Measurements from ENCODE around the gene RHBDL3.
"Not testable (repeated sequence)": the region's sequence is repeated elsewhere in the genome, so short reads cannot be mapped to it uniquely, and the experiment has no call there.

Gene RHBDL3

DNA sequence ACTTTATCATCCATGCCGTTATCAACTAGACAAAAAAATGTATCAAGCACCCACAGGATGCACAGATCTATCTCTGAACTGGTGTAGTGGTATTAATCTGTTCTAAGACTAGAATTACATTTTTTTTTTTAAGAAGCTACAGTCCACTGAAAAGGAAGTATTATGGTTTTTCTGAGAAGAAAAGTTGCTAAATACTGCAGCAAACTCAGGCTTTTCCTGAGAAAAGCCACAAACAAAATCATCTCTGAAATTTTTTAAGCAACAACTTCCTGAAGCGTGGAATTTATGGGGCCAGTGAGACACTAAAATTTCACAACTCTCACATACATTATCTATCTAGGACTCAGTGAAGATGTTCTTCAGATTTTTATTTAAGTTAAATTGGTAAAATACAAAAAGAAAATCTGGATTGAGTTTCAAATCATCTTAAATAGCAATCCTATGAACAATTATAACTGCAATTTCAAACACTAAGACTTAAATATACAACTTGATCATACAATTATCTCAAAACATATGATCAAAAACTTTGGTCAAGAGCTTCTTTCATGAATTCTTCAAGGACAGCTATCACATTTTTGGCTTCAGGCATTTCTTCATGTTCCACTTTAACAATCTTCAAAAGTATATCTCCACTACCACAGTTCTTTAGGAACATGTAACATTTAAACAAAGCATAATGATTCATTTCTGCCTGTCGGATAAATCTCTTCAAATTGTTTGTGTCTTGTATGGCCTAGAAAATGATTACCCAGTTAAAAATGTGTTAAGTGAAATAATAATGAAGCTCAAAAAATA is 65.8 kb downstream of the RHBDL3 start:
- DNase-seq: no peak

DNA sequence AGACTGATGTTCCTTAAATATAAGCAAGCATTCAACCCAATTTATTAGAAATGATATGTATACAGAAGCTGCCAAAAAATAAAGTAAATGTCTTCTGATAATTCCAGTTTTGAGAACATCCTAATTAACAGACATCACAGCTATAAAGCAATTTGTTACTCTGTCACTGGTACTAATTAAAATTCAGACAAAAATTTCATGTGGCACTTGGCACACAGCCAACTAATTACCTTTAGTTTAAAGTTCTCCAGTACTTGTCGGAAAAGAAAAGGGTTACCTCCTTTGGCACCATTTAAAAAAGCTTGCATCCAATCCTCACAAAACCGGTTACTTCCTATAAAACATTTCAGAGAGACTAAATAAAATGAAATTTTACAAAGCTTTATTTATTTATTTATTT is 67.6 kb downstream of the RHBDL3 start:
- no peak for DNase-seq

DNA sequence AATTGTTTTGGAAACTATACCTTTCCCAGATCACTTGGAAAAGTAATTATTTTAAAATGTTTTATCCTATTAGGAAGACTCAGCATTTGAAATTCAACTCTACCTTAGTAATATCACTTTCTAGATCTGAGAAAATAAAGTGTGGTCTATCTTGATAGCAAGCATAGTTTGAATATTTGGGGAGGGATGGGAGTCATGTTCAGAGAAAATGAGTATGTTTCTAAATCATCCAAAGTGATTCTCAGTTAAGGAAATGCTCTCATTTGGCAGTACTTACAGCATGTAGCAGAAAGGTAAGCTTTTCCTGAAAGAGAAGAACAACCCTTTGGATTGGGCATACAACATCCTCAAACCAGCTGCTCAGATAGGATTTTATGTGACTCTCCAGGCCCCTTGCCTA is 69.4 kb downstream of the RHBDL3 start:
- no peak for DNase-seq

DNA sequence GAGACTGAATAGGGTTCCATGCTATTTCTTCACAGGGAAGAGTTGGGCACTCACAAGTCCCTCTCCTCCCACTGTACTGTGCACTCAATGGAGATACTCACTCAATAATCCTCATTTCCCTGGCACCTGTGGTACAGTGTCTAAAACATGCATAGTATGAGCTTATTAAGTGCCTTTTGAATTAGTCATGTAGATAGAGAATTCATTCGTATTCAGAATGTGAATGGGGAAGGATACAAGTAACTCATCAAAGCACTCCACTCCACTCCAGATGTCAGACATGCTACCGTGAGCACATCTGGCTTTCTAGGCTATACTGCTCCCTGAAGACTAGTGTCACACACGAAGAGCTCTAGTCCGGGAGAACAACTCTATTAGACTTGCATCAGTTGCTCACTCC is 70.1 kb downstream of the RHBDL3 start:
- no peak for DNase-seq

DNA sequence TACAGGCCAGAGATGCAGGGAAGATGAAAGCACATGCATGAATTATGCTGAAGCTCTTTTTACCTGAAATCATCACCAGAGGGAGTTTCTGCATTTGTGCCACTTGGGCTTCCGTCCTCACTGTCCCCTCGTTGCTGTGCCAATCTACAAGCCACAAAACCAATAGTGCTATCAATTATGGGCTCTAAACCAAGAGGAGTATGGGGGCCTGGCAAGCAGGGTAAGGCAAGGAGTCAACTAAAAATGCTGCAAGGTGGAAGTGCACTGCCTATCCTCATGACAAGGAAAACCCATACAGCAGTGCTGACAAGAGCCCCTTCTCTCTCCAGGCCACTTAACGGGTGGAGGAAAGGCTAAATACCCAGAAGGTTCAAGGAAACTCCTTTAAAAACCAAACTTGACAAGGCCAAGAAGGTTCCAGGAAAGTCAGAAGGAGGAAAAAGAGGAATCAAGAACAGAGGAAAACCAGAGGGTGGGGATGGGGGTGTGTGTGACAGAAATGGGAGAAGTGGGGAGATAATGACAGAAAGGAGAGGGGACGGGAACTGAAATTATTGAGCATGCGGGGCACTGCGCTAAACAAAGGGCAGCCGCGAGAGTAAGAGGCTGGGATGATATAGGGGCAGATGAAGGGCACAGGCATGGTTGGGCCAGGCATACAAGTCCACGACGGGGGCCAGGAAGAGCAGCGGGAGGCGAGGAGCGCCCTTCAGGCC is 75.7 kb downstream of the RHBDL3 start:
- no peak for DNase-seq

DNA sequence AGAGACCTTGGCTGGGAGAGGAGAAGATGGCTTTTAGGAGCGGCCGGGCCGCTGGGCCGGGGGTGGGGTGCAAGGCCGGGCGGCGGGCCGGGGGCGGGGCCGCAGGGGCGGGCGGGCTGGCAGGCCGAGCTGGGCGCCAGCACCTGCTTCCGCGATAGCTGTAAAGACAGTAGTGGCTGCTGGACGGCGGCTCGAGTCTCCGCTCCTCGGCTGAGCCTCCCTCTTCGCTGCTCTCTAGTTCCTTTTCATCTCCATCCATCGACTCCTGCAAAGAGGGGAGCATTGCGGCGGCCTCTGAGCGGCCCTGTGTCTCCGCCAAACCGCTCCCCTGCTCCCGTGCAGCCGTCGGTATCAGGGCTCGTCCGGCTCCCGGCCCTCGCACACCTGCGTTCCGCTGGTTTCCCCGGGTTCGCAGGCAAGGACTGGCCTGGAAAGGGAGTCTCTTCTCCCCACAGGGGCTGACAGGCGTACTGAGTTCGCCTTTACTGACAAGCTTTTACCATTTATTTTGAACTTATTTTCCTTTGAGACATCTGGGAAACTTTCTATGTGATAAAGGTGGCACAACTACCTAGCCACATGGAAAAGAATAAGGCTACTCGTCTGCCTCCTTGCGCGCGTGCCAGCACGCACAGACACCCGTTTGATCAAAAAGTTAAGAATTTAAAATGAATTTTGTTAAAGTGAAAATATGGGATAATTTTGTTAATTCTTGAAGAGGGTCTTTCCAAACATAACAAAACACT is 76.4 kb downstream of the RHBDL3 start, which contains the start of gene C17orf75:
Gene C17orf75 (minus strand): TSS at position 317 of the 746 bp plus-strand sequence. CDS start 34 bp downstream, at position 283.
- DNase-seq: peak; percentile 66

DNA sequence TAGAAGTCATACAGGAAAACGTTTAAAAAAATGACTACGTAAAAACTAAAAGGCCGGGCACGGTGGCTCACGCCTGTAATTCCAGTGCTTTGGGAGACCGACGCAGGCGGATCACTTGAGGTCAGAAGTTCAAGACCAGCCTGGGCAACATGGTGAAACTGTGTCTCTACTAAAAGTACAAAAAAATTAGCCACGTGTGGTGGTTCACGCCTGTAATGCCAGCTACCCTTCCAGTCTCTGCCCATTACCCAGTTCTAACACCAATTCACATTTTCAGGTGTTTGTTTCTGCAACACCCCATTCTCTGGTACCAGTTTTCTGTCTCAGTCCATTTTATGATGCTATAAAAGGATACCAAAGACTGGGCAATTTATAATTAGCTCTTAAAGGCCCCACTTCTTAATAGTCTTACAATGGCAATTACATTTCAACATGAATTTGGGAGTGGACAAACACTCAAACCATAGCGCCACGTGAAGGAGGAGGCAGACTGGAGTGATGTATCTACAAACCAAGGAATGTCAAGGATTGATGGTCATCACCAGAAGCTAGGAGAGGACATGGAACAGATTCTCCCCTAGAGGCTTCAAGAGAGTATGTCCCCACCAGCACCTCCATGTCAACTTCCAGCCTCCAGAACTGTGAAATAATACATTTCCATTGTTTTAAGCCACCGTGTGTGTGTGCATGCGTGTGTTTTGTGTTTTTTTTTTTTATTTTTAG is 77.1 kb downstream of the RHBDL3 start:
- DNase-seq: no peak

DNA sequence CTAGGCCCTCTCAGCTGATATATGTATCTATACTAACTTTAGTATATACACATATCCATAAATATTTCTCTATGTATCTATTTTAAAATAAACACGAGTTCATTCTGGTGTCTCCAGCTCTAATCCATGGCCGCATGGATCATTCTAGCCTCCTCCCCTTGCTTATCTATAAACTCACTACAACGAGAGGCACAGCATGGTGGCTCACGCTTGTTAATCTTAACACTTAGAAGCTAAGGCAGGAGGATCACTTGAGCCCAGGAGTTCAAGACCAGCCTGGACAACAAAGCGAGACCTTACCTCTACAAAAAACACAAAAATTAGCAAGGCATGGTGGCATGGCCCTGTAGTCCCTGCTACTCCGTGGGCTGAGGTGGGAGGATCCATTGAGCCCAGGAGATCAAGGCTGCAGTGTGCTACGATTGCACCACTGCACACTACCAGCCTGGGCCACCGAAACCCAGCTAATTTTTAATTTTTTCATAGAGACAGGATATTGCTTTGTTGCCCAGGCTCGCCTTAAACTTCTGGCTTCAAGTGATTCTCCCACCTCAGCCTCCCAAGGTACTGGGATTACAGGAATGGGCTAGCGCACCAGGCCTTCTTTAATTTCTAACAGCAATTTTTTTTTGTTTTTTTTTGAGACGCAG is 80.4 kb downstream of the RHBDL3 start:
- no peak for DNase-seq

DNA sequence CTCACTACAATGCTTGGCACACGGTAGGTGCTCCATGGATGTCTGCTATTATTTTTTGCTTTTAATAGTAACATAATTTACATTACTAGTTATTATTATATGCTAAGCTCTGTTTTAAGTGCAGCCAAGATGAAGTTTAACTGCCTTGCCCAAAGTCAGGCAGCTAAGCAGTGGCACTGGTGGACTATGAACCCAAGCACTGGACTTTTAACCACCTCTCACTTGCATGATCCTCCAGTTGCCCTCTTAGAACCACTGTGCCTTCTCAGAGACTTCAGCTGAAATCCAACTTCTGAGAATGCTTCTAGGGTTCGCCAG is 82.8 kb downstream of the RHBDL3 start:
- DNase-seq: no peak

DNA sequence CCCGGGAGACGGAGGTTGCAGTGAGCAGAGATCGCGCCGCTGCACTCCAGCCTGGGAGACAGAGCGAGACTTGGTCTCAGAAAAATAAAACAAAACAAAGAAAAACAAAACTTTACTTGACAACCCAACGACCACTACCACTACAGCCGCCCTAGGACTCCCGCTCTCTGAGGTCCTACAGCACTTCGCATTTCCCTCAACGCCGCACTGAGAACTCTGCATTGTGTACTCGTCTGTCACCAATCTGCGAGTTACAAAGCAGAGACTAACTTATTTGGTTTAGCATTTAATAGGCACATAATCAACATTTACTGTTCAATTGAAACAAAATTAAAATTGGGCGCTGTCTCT is 83.8 kb downstream of the RHBDL3 start:
- no peak for DNase-seq

DNA sequence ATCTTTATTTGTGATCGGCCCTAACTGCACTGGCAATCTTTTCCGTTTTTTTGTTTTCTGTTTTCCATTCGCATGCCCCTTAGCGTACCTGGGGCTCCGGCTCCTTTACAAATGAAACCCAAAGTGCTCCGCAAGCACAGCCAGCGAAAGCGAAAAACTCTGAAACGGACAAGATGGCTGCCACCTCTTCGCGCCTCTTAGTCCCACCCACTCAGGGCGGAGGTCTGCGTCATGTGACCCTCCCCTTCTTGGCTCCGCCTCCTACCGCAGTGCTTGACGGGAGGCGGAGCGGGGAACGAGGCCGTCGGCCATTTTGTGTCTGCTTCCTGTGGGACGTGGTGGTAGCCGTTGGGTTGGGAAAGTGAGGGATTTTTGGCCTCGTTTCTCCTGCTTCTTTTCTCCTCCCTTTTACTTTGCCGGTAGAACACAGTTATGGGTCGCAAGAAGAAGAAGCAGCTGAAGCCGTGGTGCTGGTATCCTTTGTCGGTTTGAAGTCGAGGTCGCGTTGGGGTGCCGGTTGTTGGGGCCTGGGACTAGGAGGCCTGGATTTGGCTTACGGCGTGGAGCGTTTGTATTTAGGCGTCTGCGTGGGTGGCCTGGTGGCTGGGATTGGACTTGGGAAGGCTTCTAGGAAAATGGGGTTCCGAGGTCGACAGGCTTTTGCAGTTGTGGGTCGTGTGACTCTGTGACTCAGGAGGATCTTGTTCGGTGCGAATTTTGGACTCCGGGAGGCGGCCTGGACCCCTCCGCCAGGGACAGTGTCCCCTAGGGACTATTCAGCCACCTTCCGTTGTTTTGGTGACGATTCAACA is 84.4 kb downstream of the RHBDL3 start, which contains the start of gene ZNF207:
Gene ZNF207 (plus strand): TSS at position 304 of the 812 bp plus-strand sequence. CDS start 129 bp downstream, at position 433.
- DNase-seq: peak; percentile 91

DNA sequence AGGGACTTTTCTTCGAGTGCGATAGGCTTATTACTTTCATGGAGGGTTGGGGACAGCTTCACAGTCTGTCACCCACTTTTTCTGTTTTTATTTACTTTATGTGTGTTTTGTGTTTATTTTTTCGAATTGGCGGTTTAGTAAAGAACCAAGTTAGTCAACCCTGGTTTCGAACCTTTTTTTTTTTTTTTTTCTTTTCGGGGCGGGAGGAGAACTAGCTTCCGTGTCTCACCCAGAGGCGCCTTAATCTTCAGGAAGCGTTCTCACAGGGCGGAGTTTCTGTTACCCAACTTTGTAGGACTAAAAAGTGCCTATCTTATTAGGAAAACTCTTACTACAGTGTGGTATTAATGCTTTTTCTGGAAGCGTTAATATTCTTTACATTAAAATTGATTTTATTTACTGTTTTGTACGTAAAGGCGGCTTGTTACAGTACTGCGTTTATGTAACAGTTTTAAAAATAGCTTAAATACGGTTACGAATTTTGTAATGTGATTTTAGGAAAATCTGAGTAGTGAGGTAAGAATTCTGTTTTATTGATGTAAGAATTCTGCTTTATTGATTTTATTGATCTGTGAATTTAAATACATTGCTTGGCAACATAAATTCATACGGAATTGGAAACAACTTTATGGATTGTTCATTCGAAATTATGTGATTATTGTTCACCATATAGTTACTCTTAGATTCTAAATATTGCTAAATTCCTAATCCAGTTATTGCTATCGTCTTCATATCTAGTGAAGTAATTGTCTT is 85.2 kb downstream of the RHBDL3 start:
- DNase-seq: peak; percentile 9

DNA sequence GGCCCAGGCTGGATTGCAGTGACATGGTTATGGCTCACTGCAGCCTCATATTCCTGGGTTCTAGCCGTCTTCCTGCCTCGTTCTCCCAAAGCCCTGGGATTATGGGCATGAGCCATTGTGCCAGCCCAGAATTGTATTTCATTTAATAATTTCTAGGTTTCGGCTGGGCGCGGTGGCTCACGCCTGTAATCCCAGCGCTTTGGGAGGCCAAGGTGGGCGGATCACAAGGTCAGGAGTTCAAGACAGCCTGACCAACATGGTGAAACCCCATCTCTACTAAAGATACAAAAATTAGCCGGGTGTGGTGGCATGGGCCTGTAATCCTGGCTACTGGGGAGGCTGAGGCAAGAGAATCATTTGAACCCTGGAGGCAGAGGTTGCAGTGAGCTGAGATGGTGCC is 87.1 kb downstream of the RHBDL3 start:
- DNase-seq: not testable (repeated sequence)

DNA sequence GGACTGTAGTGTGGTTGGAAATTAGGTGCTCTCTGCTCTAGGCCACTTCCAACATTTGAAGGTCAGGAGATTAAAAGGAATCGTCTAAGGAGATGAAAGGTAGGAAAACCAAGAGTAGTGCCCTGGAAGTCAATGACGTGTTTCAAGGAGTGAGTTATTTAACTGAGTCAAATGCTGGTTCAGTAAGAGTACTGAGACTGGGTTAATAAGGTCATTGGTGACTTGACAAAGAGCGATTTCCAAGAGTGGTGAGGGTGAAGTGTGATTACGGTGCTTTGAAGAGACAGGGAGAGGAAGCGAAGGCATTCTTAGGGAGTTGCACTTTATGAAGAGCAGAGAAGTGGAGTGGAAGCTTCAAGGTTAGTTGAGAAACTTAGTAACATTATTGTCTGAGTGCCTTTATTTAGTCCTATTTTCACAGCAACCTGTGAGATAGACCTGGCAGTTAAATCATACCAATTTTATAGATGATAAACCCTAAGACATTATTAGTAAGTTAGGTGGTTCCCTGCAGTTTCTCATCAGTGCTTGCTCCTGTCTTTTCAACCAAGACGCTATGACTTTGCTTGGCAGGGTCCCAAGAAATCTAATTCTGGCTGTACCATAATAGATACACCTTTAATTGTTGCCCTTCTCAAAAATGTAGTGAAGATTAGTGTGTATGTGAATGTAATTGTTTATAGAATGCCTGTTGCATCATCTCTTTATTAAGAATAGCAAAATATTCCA is 90.2 kb downstream of the RHBDL3 start:
- no peak for DNase-seq

DNA sequence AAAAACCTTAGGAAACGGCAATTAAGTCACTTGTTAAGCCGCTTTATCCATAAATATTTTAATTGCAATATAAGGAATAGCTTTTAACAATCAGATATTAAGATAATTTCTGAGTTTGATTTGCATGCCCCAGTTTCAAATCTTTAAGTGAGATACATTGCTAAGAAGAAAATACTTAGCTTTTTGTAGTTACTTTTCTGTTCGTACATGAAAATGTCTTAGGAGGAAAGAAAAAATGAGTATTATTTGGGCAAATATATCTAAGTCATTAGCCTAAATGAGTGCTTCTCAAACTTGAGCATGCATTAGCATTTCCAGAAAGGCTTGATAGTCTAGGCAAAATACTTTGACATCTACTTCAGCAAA is 90.7 kb downstream of the RHBDL3 start:
- no peak for DNase-seq

DNA sequence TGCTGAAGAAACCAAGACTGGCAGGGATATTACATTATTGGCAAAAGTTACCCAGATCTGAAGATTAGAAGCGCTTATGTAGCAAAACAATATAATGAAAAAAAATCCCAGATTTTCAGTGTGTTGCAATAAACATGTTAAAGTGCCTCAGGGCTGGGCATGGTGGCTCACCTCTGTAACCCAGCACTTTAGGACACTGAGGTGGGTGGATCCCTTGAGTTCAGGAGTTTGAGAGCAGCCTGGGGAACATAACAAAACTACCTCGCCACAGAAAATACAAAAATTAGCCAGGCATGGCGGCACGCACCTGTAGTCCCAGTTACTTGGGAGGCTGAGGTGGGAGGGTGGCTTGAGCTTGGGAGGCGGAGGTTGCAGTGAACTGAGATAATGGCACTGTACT is 91.1 kb downstream of the RHBDL3 start:
- DNase-seq: no peak

DNA sequence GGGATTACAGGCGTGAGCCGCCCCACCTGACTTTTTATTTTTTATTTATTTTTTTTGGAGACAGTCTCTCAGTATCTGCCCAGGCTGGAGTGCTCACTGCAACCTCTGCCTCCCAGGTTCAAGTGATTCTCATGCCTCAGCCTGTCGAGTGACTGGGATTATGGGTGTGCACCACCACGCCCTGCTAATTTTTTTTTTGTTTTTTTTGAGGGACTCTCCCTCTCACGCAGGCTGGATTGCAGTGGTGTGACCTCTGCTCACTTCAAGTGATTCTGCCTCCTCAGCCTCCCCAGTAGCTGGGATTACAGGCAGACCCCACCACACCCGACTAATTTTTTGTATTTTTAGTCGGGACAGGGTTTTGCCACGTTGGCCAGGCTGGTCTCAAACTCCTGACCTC is 92.0 kb downstream of the RHBDL3 start:
- no peak for DNase-seq

DNA sequence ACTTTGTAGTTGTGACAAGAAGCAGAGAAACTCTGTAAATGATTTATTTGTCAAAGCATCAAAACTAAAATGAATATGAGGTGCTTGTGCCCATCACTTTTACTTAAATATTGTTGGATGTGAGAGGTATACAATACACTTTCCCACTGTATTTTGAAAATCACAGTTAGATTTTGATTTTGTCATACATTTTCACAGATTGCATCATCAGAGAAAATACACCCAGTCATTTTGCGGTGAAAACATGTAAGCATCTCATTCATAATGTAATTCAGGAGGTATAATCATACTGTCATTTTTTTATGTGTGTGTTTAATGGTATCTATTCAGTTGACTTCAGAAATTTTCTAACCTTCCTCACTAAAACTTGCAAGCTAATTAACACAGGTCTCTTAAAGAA is 95.6 kb downstream of the RHBDL3 start:
- DNase-seq: no peak

DNA sequence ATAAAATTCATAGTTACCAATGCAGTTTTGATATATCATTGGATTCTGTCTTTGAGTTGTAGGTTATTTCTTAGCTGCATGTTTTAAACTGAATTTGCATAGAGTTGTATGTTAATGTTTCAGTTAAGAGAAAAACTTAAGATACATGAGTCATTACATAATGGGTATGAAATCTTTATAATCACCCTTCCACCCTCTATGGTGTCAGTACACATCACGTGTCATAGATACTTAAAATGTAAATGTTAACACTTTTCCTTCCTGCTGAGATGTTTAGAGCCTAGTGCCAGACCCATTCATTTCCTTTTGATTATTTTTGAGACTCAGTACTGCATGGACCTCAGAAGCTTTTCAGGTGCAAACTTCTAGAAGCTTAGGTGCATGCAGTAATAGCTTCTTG is 104.8 kb downstream of the RHBDL3 start:
- no peak for DNase-seq

Data from GDM1 (cell line).